Stromal cell of bone marrow (primary cell): ENCODE measurements around the gene HOXA2.
A peak's percentile ranks its signal among the peaks of the same experiment; 100 is the strongest.

Source experiments
- DNase-seq: peaks from one replicate; pipeline ENCODE4 v3.0.0-alpha.2; 2012; ENCODE audit warnings: low read depth

HOXA2 gene

GRCh38 chr7:27098578-27099451 is 3.7 kb downstream of the HOXA2 start:
- peak; percentile 63 for DNase-seq

- no peak for DNase-seq
Observed at GRCh38 chr7:27097686-27098577, 4.6 kb downstream of the HOXA2 start.

GRCh38 chr7:27096768-27097514 is 5.5 kb downstream of the HOXA2 start:
- no peak for DNase-seq

- DNase-seq = peak; percentile 80
Observed at GRCh38 chr7:27095897-27096767, 6.4 kb downstream of the HOXA2 start, which contains the start of gene HOXA1. HOXA1 (minus strand) TSS chr7:27096000; CDS start chr7:27095912, 88 bp downstream.

- DNase-seq = no peak
Observed at GRCh38 chr7:27095050-27095896, 7.2 kb downstream of the HOXA2 start.

GRCh38 chr7:27094304-27095049 is 8.0 kb downstream of the HOXA2 start:
- DNase-seq = no peak

- no peak for DNase-seq
Observed at GRCh38 chr7:27093184-27093895, 9.1 kb downstream of the HOXA2 start.

GRCh38 chr7:27092819-27093110 is 9.7 kb downstream of the HOXA2 start:
- no peak for DNase-seq

GRCh38 chr7:27091941-27092818 is 10.3 kb downstream of the HOXA2 start:
- DNase-seq = no peak

GRCh38 chr7:27091105-27091504 is 11.4 kb downstream of the HOXA2 start:
- no peak for DNase-seq

- no peak for DNase-seq
Observed at GRCh38 chr7:27088002-27088922, 14.2 kb downstream of the HOXA2 start.

GRCh38 chr7:27083646-27084045 is 18.8 kb downstream of the HOXA2 start:
- no peak for DNase-seq

- DNase-seq = no peak
Observed at GRCh38 chr7:27082171-27082570, 20.3 kb downstream of the HOXA2 start.

GRCh38 chr7:27080844-27081436 is 21.5 kb downstream of the HOXA2 start:
- no peak for DNase-seq

GRCh38 chr7:27079234-27079975 is 23.1 kb downstream of the HOXA2 start:
- DNase-seq = no peak
